Measurements from ENCODE around the gene GTF2A1L. TPM values are rescaled to one million over a fixed set of nuclear protein-coding genes. Genes with fewer than 3 reads are reported as not detected.
A peak's percentile ranks its signal among the peaks of the same experiment; 100 is the strongest.

The GTF2A1L gene
- total RNA-seq, 1 donor from 2014 or later, result not detected

DNA sequence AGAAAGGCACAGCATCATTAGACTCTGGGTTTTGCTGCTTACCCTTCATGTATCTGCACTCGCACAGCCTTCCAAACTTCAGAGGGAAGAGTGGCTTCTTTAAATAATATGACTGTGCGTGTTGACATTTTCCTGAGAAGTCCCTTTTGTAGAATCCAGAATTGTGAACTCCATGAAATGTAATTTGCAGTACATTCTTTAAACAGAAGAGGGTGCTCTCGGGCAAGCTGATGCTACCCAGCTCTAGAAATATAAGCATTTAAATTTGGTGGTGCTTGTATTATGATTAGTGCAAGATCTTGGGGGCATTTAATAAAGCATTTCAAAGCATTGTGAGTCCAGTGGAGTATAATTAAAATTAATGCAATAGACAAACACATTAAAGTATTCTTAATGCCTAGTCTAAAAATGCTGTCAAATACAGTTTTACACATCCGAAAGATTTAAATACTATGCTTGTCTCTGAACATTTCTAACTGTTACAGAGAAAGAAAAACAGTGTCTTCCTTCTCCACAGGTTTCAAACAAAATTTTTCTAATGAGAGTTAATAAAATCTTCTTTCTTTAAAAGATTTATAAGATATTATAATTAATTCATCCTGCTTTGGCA lies 17.3 kb upstream of the GTF2A1L start:
- Histone ChIP-seq H3K4me1 (no peaks in the 10 kb centered on the region), H3K27ac (no peak overlapping the region), H3K36me3 (peaks cover 24% of the 10 kb centered on the region), H3K9me3 (no peaks in the 10 kb centered on the region), H3K27me3 (no peaks in the 10 kb centered on the region), H3K4me3 (no peak overlapping the region)
- ATAC-seq (peak; percentile 71), DNase-seq (no peak)
- TF ChIP-seq, protein P1, sequence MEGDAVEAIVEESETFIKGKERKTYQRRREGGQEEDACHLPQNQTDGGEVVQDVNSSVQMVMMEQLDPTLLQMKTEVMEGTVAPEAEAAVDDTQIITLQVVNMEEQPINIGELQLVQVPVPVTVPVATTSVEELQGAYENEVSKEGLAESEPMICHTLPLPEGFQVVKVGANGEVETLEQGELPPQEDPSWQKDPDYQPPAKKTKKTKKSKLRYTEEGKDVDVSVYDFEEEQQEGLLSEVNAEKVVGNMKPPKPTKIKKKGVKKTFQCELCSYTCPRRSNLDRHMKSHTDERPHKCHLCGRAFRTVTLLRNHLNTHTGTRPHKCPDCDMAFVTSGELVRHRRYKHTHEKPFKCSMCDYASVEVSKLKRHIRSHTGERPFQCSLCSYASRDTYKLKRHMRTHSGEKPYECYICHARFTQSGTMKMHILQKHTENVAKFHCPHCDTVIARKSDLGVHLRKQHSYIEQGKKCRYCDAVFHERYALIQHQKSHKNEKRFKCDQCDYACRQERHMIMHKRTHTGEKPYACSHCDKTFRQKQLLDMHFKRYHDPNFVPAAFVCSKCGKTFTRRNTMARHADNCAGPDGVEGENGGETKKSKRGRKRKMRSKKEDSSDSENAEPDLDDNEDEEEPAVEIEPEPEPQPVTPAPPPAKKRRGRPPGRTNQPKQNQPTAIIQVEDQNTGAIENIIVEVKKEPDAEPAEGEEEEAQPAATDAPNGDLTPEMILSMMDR (IDR thresholded peaks at IDR 0.05), result peak; percentile 74
- intact Hi-C loops (cut with DNase I), result no loop called here

DNA sequence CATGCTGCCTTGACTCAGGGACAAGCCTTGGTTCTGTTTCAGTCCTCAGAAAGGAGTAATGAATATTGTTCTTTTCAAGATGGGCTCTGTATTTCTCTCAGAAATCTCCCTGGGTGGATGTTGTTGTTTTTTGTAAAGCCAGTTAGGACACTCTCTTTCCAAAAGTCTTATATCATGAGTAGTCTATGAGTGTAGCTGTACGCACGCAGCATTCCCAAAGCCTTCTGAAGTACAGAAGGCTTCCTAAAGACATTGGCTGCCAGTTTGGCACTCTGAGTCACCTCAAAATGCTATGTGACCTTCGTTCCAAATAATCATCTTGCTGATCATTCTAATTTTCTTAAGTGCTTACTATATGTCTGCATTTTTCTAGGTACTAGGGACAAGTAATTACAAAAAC lies 16.7 kb upstream of the GTF2A1L start:
- Histone ChIP-seq H3K27me3 (no peaks in the 10 kb centered on the region), H3K36me3 (peaks cover 18% of the 10 kb centered on the region), H3K4me1 (no peaks in the 10 kb centered on the region), H3K9me3 (no peaks in the 10 kb centered on the region), H3K4me3 (no peak overlapping the region), H3K27ac (no peak overlapping the region)
- no peak for ATAC-seq
- no peak for DNase-seq
- TF ChIP-seq, protein P1 (IDR thresholded peaks at IDR 0.05), result no peak
- intact Hi-C loops (cut with DNase I), result no loop called here

DNA sequence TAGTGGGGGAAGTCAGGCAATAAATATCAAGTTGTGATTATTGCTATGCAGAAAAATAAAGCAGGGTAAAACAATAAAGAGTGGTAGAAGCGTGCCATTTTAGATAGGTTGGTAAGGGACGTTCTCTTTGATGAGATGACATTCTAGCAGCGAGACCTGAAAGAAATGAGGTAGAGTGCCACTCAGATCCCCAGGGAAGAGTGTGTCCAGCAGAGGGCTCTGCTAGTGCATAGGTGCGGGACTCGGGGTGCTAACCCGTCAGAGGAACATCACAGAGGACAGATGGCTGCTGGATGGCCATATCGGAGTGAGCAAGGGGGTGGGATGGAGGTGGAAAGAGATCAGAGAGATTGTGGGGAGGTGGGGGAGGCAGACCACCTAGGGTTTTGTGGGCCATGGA lies 16.3 kb upstream of the GTF2A1L start:
- Histone ChIP-seq H3K27me3 (no peaks in the 10 kb centered on the region), H3K4me3 (no peak overlapping the region), H3K9me3 (no peaks in the 10 kb centered on the region), H3K36me3 (peaks cover 16% of the 10 kb centered on the region), H3K4me1 (no peaks in the 10 kb centered on the region), H3K27ac (no peak overlapping the region)
- DNase-seq, result no peak
- TF ChIP-seq, protein P1 (IDR thresholded peaks at IDR 0.05), result peak; percentile 36
- ATAC-seq, result peak; percentile 84
- intact Hi-C loops (cut with DNase I), result no loop called here

DNA sequence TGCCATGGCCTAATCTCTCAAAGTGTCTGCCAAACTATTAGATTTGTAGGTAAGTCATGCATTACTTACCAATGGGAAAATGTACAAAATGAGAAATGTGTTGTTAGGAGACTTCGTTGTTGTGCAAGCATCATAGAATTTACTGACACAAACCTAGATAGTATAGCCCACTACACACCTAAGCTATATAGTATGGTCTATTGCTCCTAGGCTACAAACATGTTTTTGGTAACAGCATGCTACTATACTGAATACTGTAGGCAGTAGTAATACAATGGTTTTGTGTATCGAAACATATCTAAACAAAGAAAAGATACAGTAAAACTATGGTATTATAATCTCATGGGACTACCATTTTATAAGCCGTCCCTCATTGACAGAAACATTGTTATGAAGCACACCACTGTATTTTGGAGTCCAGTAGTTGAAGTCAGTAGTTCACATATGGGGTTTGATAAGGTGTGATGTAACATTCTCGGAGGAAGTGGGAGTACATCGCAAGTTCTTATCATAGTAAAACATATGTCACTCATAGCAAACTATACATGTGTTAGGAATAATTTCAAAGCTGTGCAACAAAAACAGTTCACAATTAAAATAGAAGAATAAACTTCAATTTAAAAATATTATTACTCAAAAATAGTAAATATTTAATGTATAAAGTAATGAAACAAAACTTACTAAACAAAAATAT lies 12.0 kb upstream of the GTF2A1L start:
- DNase-seq (no peak), ATAC-seq (no peak)
- Histone ChIP-seq H3K27ac (no peak overlapping the region), H3K4me1 (no peaks in the 10 kb centered on the region), H3K4me3 (no peak overlapping the region), H3K27me3 (no peaks in the 10 kb centered on the region), H3K9me3 (no peaks in the 10 kb centered on the region), H3K36me3 (no peaks in the 10 kb centered on the region)
- TF ChIP-seq, protein P1 (IDR thresholded peaks at IDR 0.05), result no peak
- intact Hi-C loops (cut with DNase I), result no loop called here

DNA sequence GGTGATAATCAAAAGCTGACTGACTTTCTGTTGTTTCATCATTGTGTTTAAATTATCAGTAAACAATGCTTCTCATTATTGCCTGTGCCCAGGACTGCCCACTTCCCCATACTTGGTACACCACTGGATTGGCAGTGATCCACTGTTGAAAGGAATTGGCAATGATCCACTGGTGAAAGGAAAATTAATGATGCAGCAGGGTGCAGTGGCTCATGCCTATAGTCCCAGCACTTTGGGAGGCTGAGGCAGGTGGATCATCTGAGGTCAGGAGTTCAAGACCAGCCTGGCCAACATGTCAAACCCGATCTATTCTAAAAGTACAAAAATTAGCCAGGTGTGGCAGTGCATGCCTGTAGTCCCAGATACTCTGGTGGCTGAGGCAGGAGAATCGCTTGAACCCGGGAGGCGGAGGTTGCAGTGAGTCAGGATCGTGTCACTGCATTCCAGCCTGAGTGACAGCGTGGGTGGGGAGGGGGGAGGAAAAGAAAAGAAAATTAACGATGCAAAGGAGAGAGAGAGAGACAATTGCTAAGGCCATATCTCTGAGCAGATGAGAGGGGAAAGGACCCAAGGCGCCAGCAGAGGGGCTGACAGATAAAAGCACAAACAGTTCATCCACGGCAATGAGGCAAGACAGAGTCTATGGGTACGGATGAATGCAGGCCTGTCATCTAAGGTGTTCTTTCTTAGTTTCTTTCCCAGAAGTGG lies 10.2 kb upstream of the GTF2A1L start:
- H3K9me3 ChIP-seq, result no peaks in the 10 kb centered on the region
- no peak overlapping the region for H3K27ac ChIP-seq
- ATAC-seq (no peak), DNase-seq (no peak)
- no peaks in the 10 kb centered on the region for H3K36me3 ChIP-seq
- no peaks in the 10 kb centered on the region for H3K27me3 ChIP-seq
- intact Hi-C loops (cut with DNase I), result no loop called here
- no peaks in the 10 kb centered on the region for H3K4me1 ChIP-seq
- TF ChIP-seq, protein P1 (IDR thresholded peaks at IDR 0.05), result no peak
- no peak overlapping the region for H3K4me3 ChIP-seq
